ENCODE results near the gene RAP1GAP2.

The RAP1GAP2 gene

DNA sequence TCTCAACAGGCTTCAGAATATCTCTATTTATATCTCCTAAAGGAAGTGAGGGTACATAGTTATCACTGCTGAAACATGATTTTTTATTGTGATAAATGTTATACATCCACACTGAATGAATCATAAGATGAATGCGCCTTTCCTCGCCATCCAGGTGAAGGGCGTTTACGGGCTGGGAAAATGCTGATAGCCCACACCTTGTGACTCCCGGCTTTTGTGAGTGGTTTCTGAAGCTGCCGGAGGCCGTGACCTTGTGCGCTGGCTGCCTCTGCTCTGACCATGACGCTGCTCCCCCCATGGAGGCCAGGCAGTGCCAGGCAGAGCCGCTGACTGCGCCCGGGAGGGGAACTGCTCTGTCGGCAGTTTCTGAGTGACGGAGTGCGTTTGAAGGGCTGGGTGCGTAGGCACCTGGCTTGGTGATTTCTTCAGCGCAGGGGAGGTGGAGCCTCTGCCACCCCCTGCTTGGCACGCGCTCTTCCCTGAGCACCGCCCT is 97.2 kb downstream of the RAP1GAP2 start:
- Histone ChIP-seq H3K9me3 (ENCODE audit: control insufficient read depth, low read length) (no peaks in the 10 kb centered on the region), H3K4me3 (ENCODE audit: insufficient read depth, low read depth, low read length, poor library complexity, severe bottlenecking) (no peak overlapping the region), H3K4me1 (ENCODE audit: control insufficient read depth, insufficient read depth, low read length, poor library complexity, severe bottlenecking) (no peaks in the 10 kb centered on the region), H3K27ac (ENCODE audit: insufficient read depth, low read length, poor library complexity, severe bottlenecking) (no peak overlapping the region), H3K27me3 (replicated peaks; ENCODE audit: control insufficient read depth, insufficient read depth, low read length, poor library complexity, severe bottlenecking) (no peaks in the 10 kb centered on the region), H3K36me3 (ENCODE audit: control insufficient read depth, insufficient read depth, low read length) (peaks cover 9% of the 10 kb centered on the region)
- no peak for DNase-seq

DNA sequence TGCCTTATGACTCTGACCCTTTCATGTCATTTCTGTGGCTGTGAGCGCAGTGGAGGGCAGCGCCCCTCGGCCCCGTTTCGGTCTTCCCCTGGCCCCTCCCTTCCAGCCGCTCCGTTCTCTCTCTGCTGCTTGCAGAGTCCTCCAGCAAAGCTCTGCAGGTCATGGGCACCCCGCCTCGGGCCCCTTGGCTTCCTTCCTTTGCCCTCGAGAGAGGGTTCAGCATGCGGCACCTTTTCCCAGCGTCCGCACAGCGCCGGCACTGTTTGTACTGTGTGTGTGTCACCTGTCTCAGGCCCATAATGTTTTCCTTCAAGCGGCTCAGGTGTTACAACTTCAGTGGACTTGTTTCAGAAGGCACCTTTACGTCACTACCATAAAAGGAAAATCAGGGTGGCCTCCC is 98.5 kb downstream of the RAP1GAP2 start:
- H3K36me3 ChIP-seq (ENCODE audit: control insufficient read depth, insufficient read depth, low read length): peaks cover 9% of the 10 kb centered on the region
- DNase-seq: no peak

DNA sequence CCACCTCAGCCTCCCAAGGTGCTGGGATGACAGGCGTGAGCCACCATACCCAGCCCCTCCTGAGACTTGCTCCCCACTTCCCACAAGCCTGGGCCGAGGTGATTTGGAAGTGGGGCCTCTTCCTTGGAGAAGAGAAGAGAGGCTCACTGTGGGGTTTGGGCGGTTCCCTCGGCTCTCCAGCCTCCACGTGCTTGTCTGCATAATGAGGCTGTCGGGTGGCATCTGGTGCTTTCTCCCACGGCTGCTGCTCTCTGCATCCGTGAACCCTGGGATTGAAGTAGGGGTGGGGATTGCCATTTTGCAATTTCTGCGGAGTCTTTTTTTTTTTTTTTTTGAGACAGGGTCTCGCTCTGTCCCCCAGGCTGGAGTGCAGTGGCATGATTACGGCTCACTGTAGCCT is 101.4 kb downstream of the RAP1GAP2 start:
- no peak for DNase-seq
- peaks cover 5% of the 10 kb centered on the region for H3K36me3 ChIP-seq (ENCODE audit: control insufficient read depth, insufficient read depth, low read length)
- H3K27me3 ChIP-seq (replicated peaks; ENCODE audit: control insufficient read depth, insufficient read depth, low read length, poor library complexity, severe bottlenecking): no peaks in the 10 kb centered on the region
- no peak overlapping the region for H3K27ac ChIP-seq (ENCODE audit: insufficient read depth, low read length, poor library complexity, severe bottlenecking)
- no peak overlapping the region for H3K4me3 ChIP-seq (ENCODE audit: insufficient read depth, low read depth, low read length, poor library complexity, severe bottlenecking)
- H3K9me3 ChIP-seq (ENCODE audit: control insufficient read depth, low read length): no peaks in the 10 kb centered on the region
- no peaks in the 10 kb centered on the region for H3K4me1 ChIP-seq (ENCODE audit: control insufficient read depth, insufficient read depth, low read length, poor library complexity, severe bottlenecking)

More for the DNA sequence above, 98.5 kb downstream of the RAP1GAP2 start:
- no peaks in the 10 kb centered on the region for H3K9me3 ChIP-seq (ENCODE audit: control insufficient read depth, low read length)
- H3K27me3 ChIP-seq (replicated peaks; ENCODE audit: control insufficient read depth, insufficient read depth, low read length, poor library complexity, severe bottlenecking): no peaks in the 10 kb centered on the region
- no peak overlapping the region for H3K27ac ChIP-seq (ENCODE audit: insufficient read depth, low read length, poor library complexity, severe bottlenecking)
- no peaks in the 10 kb centered on the region for H3K4me1 ChIP-seq (ENCODE audit: control insufficient read depth, insufficient read depth, low read length, poor library complexity, severe bottlenecking)
- no peak overlapping the region for H3K4me3 ChIP-seq (ENCODE audit: insufficient read depth, low read depth, low read length, poor library complexity, severe bottlenecking)

DNA sequence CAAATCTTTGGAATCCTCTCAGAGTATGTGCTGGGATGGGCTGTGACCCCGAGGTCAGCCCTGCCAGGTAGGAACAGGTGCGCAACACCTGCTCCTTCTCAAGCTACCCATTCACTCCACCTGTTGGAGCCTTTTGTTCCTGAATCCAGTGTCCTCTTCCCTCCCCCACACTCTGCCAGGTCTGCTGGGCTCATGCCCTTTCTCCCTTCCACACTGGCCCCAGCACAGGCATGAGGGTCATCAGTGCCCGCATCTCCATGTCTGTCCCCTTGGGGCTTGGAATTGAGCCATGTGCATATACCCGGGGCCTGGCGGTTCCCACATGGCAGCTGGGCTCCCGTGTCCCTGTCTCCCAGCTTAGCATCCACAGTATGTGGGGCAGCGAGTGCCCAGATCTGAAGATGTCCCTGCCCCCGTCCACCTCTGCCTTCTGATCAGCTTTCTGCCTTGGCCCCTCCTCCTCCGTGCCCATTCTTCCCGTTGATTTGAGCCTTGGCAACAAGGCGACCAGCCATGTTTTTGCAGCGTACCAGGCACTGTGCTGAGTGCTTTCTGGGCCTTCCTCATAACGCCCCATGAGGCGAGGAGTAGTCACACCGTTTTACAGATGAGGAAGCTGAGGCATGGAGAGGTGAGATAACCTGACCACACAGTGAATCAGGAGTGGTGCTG is 102.2 kb downstream of the RAP1GAP2 start:
- H3K4me3 ChIP-seq (ENCODE audit: insufficient read depth, low read depth, low read length, poor library complexity, severe bottlenecking): no peak overlapping the region
- DNase-seq: no peak
- H3K27ac ChIP-seq (ENCODE audit: insufficient read depth, low read length, poor library complexity, severe bottlenecking): no peak overlapping the region
- H3K27me3 ChIP-seq (replicated peaks; ENCODE audit: control insufficient read depth, insufficient read depth, low read length, poor library complexity, severe bottlenecking): no peaks in the 10 kb centered on the region
- H3K9me3 ChIP-seq (ENCODE audit: control insufficient read depth, low read length): no peaks in the 10 kb centered on the region
- peaks cover 3% of the 10 kb centered on the region for H3K36me3 ChIP-seq (ENCODE audit: control insufficient read depth, insufficient read depth, low read length)
- no peaks in the 10 kb centered on the region for H3K4me1 ChIP-seq (ENCODE audit: control insufficient read depth, insufficient read depth, low read length, poor library complexity, severe bottlenecking)

DNA sequence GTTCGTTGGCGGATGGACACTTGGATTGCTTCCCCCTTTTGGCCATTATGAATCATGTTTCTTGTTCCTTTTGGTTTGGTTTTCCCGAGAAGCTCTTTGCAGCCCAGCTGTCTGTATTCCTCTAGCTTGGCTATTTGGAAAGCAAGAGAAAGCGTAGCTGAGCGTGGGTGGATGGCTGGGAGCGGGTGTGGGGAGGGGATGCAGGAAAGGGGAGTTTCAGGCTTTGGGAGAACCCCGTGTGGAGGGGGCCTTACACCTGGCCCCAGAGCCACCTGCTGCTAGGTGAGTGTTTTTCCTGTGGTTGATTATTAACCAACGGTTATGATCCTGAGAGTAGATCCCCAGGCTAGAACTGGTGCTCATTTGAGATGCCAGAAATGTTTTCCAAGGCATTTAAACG is 103.7 kb downstream of the RAP1GAP2 start:
- H3K9me3 ChIP-seq (ENCODE audit: control insufficient read depth, low read length): no peaks in the 10 kb centered on the region
- H3K27me3 ChIP-seq (replicated peaks; ENCODE audit: control insufficient read depth, insufficient read depth, low read length, poor library complexity, severe bottlenecking): no peaks in the 10 kb centered on the region
- H3K4me1 ChIP-seq (ENCODE audit: control insufficient read depth, insufficient read depth, low read length, poor library complexity, severe bottlenecking): no peaks in the 10 kb centered on the region
- no peak for DNase-seq
- no peaks in the 10 kb centered on the region for H3K36me3 ChIP-seq (ENCODE audit: control insufficient read depth, insufficient read depth, low read length)
- no peak overlapping the region for H3K4me3 ChIP-seq (ENCODE audit: insufficient read depth, low read depth, low read length, poor library complexity, severe bottlenecking)
- no peak overlapping the region for H3K27ac ChIP-seq (ENCODE audit: insufficient read depth, low read length, poor library complexity, severe bottlenecking)

DNA sequence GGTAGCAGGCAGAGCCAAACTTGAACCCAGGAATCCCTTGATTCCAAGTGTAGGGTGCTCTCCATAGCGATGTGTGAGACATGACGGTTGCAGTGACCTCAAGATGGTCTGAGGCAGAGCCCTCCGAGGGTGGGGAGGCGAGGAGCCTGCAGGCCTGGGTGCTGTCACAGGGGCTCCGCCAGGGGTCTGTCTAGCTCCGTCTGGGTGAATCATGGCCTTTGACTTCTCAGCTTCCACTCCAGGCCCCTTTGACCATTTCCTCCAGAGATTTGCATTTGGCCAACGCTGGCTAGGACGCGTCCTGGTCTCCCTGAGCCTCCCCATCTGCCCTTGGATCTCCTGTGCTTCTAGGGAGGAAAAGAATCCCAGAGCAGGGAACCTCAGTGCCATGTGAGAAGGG is 104.6 kb downstream of the RAP1GAP2 start:
- DNase-seq: no peak
- no peak overlapping the region for H3K4me3 ChIP-seq (ENCODE audit: insufficient read depth, low read depth, low read length, poor library complexity, severe bottlenecking)
- H3K27me3 ChIP-seq (replicated peaks; ENCODE audit: control insufficient read depth, insufficient read depth, low read length, poor library complexity, severe bottlenecking): no peaks in the 10 kb centered on the region
- H3K36me3 ChIP-seq (ENCODE audit: control insufficient read depth, insufficient read depth, low read length): peaks cover 8% of the 10 kb centered on the region
- no peaks in the 10 kb centered on the region for H3K4me1 ChIP-seq (ENCODE audit: control insufficient read depth, insufficient read depth, low read length, poor library complexity, severe bottlenecking)
- H3K27ac ChIP-seq (ENCODE audit: insufficient read depth, low read length, poor library complexity, severe bottlenecking): no peak overlapping the region
- H3K9me3 ChIP-seq (ENCODE audit: control insufficient read depth, low read length): no peaks in the 10 kb centered on the region

DNA sequence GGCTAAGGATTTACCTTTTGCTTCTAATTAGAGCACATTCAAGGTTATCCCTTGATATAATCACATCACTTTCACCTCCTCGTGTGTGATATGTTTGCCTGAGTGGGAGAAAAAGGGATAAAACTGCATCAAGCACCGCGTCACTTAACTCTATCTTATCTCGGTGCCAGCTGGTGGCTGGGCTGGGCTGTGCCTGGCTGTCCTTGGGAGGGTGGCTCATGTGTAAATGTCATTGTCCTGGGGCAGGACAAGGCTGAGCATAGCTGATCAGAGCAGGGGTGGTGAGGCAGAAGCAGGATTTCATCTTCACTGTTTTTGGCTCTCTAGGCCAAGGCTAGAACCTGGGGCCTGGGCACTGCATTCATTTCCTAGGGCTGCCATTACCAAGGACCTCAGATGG is 105.3 kb downstream of the RAP1GAP2 start:
- Histone ChIP-seq H3K27ac (ENCODE audit: insufficient read depth, low read length, poor library complexity, severe bottlenecking) (no peak overlapping the region), H3K27me3 (replicated peaks; ENCODE audit: control insufficient read depth, insufficient read depth, low read length, poor library complexity, severe bottlenecking) (no peaks in the 10 kb centered on the region), H3K4me3 (ENCODE audit: insufficient read depth, low read depth, low read length, poor library complexity, severe bottlenecking) (no peak overlapping the region), H3K36me3 (ENCODE audit: control insufficient read depth, insufficient read depth, low read length) (peaks cover 16% of the 10 kb centered on the region), H3K9me3 (ENCODE audit: control insufficient read depth, low read length) (no peaks in the 10 kb centered on the region), H3K4me1 (ENCODE audit: control insufficient read depth, insufficient read depth, low read length, poor library complexity, severe bottlenecking) (no peaks in the 10 kb centered on the region)
- no peak for DNase-seq

DNA sequence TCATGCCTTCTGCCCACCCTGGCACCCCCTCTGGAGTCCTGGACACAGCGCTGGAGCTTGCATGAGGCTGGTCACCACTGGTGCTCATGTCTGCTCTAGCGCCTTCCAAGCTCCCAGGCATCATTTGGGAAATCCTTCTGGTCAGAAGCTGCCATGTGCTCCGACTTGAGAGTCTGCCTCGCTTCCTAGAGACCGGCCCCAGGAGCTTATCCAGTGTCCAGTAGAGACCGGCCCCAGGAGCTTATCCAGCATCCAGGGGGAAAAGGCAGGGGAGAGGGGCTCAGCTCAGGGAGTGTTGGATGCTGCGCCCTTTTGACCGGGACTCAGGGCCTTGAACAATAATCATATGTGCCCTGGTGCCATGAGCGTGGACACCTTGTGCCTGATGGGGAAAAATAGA is 106.3 kb downstream of the RAP1GAP2 start:
- no peak overlapping the region for H3K27ac ChIP-seq (ENCODE audit: insufficient read depth, low read length, poor library complexity, severe bottlenecking)
- no peaks in the 10 kb centered on the region for H3K9me3 ChIP-seq (ENCODE audit: control insufficient read depth, low read length)
- H3K4me1 ChIP-seq (ENCODE audit: control insufficient read depth, insufficient read depth, low read length, poor library complexity, severe bottlenecking): no peaks in the 10 kb centered on the region
- no peaks in the 10 kb centered on the region for H3K27me3 ChIP-seq (replicated peaks; ENCODE audit: control insufficient read depth, insufficient read depth, low read length, poor library complexity, severe bottlenecking)
- no peak for DNase-seq
- H3K36me3 ChIP-seq (ENCODE audit: control insufficient read depth, insufficient read depth, low read length): peaks cover 25% of the 10 kb centered on the region
- no peak overlapping the region for H3K4me3 ChIP-seq (ENCODE audit: insufficient read depth, low read depth, low read length, poor library complexity, severe bottlenecking)

DNA sequence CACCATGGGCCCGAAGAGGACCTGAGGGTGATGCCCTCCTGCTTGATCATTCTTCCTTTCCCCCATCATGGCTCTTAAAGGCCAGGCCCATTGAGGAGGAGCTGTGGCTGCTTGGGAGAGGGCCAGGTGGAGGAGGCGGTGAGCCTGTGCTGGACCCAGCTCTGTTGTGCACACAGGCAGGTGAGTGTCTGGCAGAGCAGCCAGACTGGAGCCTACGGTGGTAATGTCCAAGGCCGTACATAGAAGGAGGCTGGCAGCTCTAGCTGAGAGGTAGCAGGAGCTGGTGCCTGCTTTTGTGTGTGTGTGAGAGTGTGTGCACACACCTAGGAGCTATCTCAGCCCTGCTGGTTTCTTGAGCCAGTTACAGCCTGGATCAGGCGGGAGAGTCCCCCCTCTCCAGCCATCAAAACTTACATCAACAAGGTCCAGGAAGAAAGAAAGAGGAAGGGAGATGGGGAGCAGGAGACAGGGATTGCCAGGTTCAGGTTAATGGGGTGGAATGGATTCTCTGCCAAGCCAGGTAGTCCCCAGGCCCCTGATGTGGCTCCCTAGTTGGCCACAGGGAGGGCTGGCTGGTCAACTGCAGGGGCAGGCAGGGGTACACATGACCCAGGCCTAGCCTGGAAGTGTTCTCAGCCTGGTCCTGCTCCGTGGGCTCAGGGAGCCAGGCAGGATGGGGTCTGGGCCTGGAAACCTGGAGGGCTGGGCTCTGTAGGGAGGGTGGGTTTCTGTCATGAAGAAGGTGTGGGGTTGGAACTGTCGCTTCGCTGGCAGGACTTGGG is 107.1 kb downstream of the RAP1GAP2 start:
- Histone ChIP-seq H3K4me3 (ENCODE audit: insufficient read depth, low read depth, low read length, poor library complexity, severe bottlenecking) (no peak overlapping the region), H3K27me3 (replicated peaks; ENCODE audit: control insufficient read depth, insufficient read depth, low read length, poor library complexity, severe bottlenecking) (no peaks in the 10 kb centered on the region), H3K9me3 (ENCODE audit: control insufficient read depth, low read length) (no peaks in the 10 kb centered on the region), H3K27ac (ENCODE audit: insufficient read depth, low read length, poor library complexity, severe bottlenecking) (no peak overlapping the region), H3K36me3 (ENCODE audit: control insufficient read depth, insufficient read depth, low read length) (peaks cover 25% of the 10 kb centered on the region), H3K4me1 (ENCODE audit: control insufficient read depth, insufficient read depth, low read length, poor library complexity, severe bottlenecking) (no peaks in the 10 kb centered on the region)
- no peak for DNase-seq

DNA sequence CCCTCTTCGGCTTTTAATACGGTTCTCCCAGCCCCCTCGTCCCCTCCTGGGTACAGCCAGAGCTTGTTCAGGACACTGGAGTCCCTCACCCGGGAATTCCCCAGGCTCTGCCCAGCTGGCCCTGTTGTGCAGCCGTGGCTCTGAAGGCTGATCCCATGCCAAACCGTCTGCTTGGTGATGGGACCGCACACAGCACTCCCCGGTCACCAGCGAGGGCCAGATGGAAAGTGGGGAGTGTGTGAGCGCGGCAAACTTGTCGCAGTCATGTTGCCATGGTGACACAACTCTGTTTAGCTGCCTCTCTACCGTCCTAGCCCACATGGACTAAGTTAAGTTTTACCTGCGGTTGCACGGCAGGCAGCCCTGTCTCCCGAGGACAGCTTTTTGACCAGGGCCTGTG is 107.9 kb downstream of the RAP1GAP2 start:
- no peak for DNase-seq
- Histone ChIP-seq H3K4me3 (ENCODE audit: insufficient read depth, low read depth, low read length, poor library complexity, severe bottlenecking) (no peak overlapping the region), H3K27ac (ENCODE audit: insufficient read depth, low read length, poor library complexity, severe bottlenecking) (no peak overlapping the region), H3K27me3 (replicated peaks; ENCODE audit: control insufficient read depth, insufficient read depth, low read length, poor library complexity, severe bottlenecking) (no peaks in the 10 kb centered on the region), H3K4me1 (ENCODE audit: control insufficient read depth, insufficient read depth, low read length, poor library complexity, severe bottlenecking) (no peaks in the 10 kb centered on the region), H3K9me3 (ENCODE audit: control insufficient read depth, low read length) (no peaks in the 10 kb centered on the region), H3K36me3 (ENCODE audit: control insufficient read depth, insufficient read depth, low read length) (peaks cover 25% of the 10 kb centered on the region)

Measured in effector memory CD4-positive, alpha-beta T cell (primary cell).